Peyer's patch (tissue), 4 donors: ENCODE data around the gene SAMD1.

Experiments
- POLR2A ChIP-seq, 2 donors: fragments of 450-650 bp; IDR thresholded peaks; one replicate each; pipeline ENCODE4 v1.5.1; 2017; ENCODE audit warnings: antibody characterized with exemption in 2 of 2, mild to moderate bottlenecking in 2 of 2, moderate library complexity in 2 of 2
- TF ChIP-seq, protein P1 (sequence below), 6 experiments: fragments of 450-650 bp in 4 of 6; fragments of 200-600 bp in 2 of 6; sonication (generic) in 1 of 6; IDR thresholded peaks; one replicate each; pipeline ENCODE4 v1.5.1; 2017 to 2019; ENCODE audit warnings: antibody characterized with exemption in 6 of 6, mild to moderate bottlenecking in 3 of 6, moderate library complexity in 1 of 6

- TF ChIP-seq POLR2A (IDR thresholded peaks at IDR 0.05): no peak
- TF ChIP-seq, protein P1, sequence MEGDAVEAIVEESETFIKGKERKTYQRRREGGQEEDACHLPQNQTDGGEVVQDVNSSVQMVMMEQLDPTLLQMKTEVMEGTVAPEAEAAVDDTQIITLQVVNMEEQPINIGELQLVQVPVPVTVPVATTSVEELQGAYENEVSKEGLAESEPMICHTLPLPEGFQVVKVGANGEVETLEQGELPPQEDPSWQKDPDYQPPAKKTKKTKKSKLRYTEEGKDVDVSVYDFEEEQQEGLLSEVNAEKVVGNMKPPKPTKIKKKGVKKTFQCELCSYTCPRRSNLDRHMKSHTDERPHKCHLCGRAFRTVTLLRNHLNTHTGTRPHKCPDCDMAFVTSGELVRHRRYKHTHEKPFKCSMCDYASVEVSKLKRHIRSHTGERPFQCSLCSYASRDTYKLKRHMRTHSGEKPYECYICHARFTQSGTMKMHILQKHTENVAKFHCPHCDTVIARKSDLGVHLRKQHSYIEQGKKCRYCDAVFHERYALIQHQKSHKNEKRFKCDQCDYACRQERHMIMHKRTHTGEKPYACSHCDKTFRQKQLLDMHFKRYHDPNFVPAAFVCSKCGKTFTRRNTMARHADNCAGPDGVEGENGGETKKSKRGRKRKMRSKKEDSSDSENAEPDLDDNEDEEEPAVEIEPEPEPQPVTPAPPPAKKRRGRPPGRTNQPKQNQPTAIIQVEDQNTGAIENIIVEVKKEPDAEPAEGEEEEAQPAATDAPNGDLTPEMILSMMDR (IDR thresholded peaks at IDR 0.05): no peak
Observed at GRCh38 chr19:14059652-14060155, 30.8 kb downstream of the SAMD1 start.
